Measurements from ENCODE around the gene ADPRHL1. TPM values are rescaled to one million over a fixed set of nuclear protein-coding genes. Genes with fewer than 3 reads are reported as not detected.

ADPRHL1 gene
- total and polyA plus RNA-seq, 2 donors (not counting 1 experiment from before 2014, with no cell fraction given): 0.28 to 1.3 TPM

GRCh38 chr13:113420232-113420631 lies 33.1 kb downstream of the ADPRHL1 start:
- Histone ChIP-seq H3K9me3 (ENCODE audit: control extremely low read depth in 1 of 3, control insufficient read depth in 2 of 3, insufficient read depth in 1 of 3, low read length in 2 of 3) (no peaks in the 10 kb centered on the region), H3K9ac (ENCODE audit: low read length) (no peak overlapping the region), H3K4me3 (ENCODE audit: control extremely low read depth in 1 of 5, extremely low read depth in 1 of 5, insufficient read depth in 1 of 5, low read depth in 2 of 5, low read length in 4 of 5) (no peak overlapping the region), H3K36me3 (replicated peaks in 1 of 2; ENCODE audit: control extremely low read depth in 1 of 2, control insufficient read depth in 1 of 2, extremely low read depth in 1 of 2, insufficient read depth in 2 of 2, low read length in 1 of 2) (no peaks in the 10 kb centered on the region), H4K20me1 (ENCODE audit: control insufficient read depth, insufficient read depth, low read length, poor library complexity, severe bottlenecking) (no peaks in the 10 kb centered on the region), H3K4me1 (ENCODE audit: control insufficient read depth in 2 of 2, insufficient read depth in 2 of 2, low read length in 2 of 2) (peaks cover 0 to 10% of the 10 kb centered on the region in 2 donors), H2AFZ (ENCODE audit: insufficient read depth, low read depth, low read length, poor library complexity, severe bottlenecking) (no peak overlapping the region), H3K27ac (ENCODE audit: low read length in 2 of 2) (no peak overlapping the region), H3K27me3 (replicated peaks in 1 of 4; ENCODE audit: control extremely low read depth in 1 of 4, control insufficient read depth in 3 of 4, insufficient read depth in 4 of 4, low read length in 3 of 4) (no peaks in the 10 kb centered on the region), H3K79me2 (ENCODE audit: control insufficient read depth, insufficient read depth, low read length) (no peaks in the 10 kb centered on the region), H3K4me2 (replicated peaks; ENCODE audit: low read depth, low read length, poor library complexity, severe bottlenecking) (no peak overlapping the region)
- no peak for TF ChIP-seq EZH2 (IDR thresholded peaks at IDR 0.05; ENCODE audit: borderline replicate concordance, insufficient read depth, low read depth, low read length, poor library complexity, severe bottlenecking)
- TF ChIP-seq CTCF (IDR thresholded peaks at IDR 0.05): no peak
- no peak for ATAC-seq (ENCODE audit: low read depth)
- H3K27ac Mint-ChIP-seq: no peak overlapping the region
- H3K4me3 Mint-ChIP-seq: no peak overlapping the region
- H3K4me1 Mint-ChIP-seq: peaks cover 3% of the 10 kb centered on the region
- intact Hi-C loops (cut with micrococcal nuclease): no loop called here
- H3K27me3 Mint-ChIP-seq: peaks cover 4% of the 10 kb centered on the region
- CTCF ChIA-PET: no interaction called here
- POLR2A ChIA-PET: interaction anchor here (0.6 kb wide), 1 partner anchor 123 kb away, joined by 3 read pairs; the partner anchor contains the start of gene LAMP1
- H3K9me3 Mint-ChIP-seq (ENCODE audit: insufficient read depth): no peaks in the 10 kb centered on the region
- no peak for DNase-seq
- 95% methylated on average over 12 of the region's 15 CpGs for WGBS (ENCODE audit: insufficient coverage)

GRCh38 chr13:113419531-113420193 lies 33.6 kb downstream of the ADPRHL1 start:
- H3K4me2 ChIP-seq (replicated peaks; ENCODE audit: low read depth, low read length, poor library complexity, severe bottlenecking): no peak overlapping the region
- H3K36me3 ChIP-seq (replicated peaks in 1 of 2; ENCODE audit: control extremely low read depth in 1 of 2, control insufficient read depth in 1 of 2, extremely low read depth in 1 of 2, insufficient read depth in 2 of 2, low read length in 1 of 2): no peaks in the 10 kb centered on the region
- ATAC-seq (ENCODE audit: low read depth) (no peak), DNase-seq (no peak)
- no peak overlapping the region for H2AFZ ChIP-seq (ENCODE audit: insufficient read depth, low read depth, low read length, poor library complexity, severe bottlenecking)
- no peaks in the 10 kb centered on the region for H3K79me2 ChIP-seq (ENCODE audit: control insufficient read depth, insufficient read depth, low read length)
- no peak overlapping the region for H3K4me3 ChIP-seq (ENCODE audit: control extremely low read depth in 1 of 5, extremely low read depth in 1 of 5, insufficient read depth in 1 of 5, low read depth in 2 of 5, low read length in 4 of 5)
- no peak for TF ChIP-seq CTCF (IDR thresholded peaks at IDR 0.05)
- TF ChIP-seq EZH2 (IDR thresholded peaks at IDR 0.05; ENCODE audit: borderline replicate concordance, insufficient read depth, low read depth, low read length, poor library complexity, severe bottlenecking): no peak
- no peaks in the 10 kb centered on the region for H3K9me3 ChIP-seq (ENCODE audit: control extremely low read depth in 1 of 3, control insufficient read depth in 2 of 3, insufficient read depth in 1 of 3, low read length in 2 of 3)
- 96% methylated on average over 17 of the region's 18 CpGs for WGBS (ENCODE audit: insufficient coverage)
- ChIA-PET CTCF (no interaction called here), POLR2A (interaction anchor here (0.6 kb wide), 1 partner anchor 123 kb away, joined by 3 read pairs; the partner anchor contains the start of gene LAMP1)
- Mint-ChIP-seq H3K4me3 (no peak overlapping the region), H3K27me3 (peaks cover 4% of the 10 kb centered on the region), H3K27ac (no peak overlapping the region), H3K4me1 (peaks cover 3% of the 10 kb centered on the region), H3K9me3 (ENCODE audit: insufficient read depth) (no peaks in the 10 kb centered on the region)
- H3K27ac ChIP-seq (ENCODE audit: low read length in 2 of 2): no peak overlapping the region
- peaks cover 0 to 10% of the 10 kb centered on the region in 2 donors for H3K4me1 ChIP-seq (ENCODE audit: control insufficient read depth in 2 of 2, insufficient read depth in 2 of 2, low read length in 2 of 2)
- H3K9ac ChIP-seq (ENCODE audit: low read length): no peak overlapping the region
- H3K27me3 ChIP-seq (replicated peaks in 1 of 4; ENCODE audit: control extremely low read depth in 1 of 4, control insufficient read depth in 3 of 4, insufficient read depth in 4 of 4, low read length in 3 of 4): no peaks in the 10 kb centered on the region
- no peaks in the 10 kb centered on the region for H4K20me1 ChIP-seq (ENCODE audit: control insufficient read depth, insufficient read depth, low read length, poor library complexity, severe bottlenecking)
- intact Hi-C loops (cut with micrococcal nuclease): no loop called here
